Endothelial cell of umbilical vein (primary cell): ENCODE results near the gene CYTH1. TPM values are rescaled to one million over a fixed set of nuclear protein-coding genes. Genes with fewer than 3 reads are reported as not detected.

Source experiments
- BruUV-seq: library from RNA; stranded (reverse); fragments of 400-500 nt; replicated peaks from 2 replicates; lab custom pipeline; 2021; lab: Mats Ljungman, UMichigan
- CTCF ChIA-PET: fragments of 300-600, 350-600 bp; sonication (Branson Sonifier 250); formaldehyde crosslinking; loops from one replicate; lab custom pipeline; 2021; ENCODE audit warnings: antibody characterized with exemption, inconsistent platforms; lab: Charles Lee
- POLR2A ChIA-PET: fragments of 300-600, 350-600 bp; sonication (Branson Sonifier 250); formaldehyde crosslinking; loops from one replicate; lab custom pipeline; 2021; ENCODE audit warnings: antibody characterized with exemption, inconsistent platforms; lab: Charles Lee
- DNase-seq: peaks from one replicate; pipeline ENCODE4 v3.0.0-alpha.2; 2011; ENCODE audit warnings: low read depth, low spot score
- FAIRE-seq: peaks from 2 replicates; lab custom pipeline; 2011; peaks lifted over from hg19 to GRCh38; lab: Jason Lieb, UNC
- H2AFZ ChIP-seq: 2 replicates; pipeline ENCODE4 v1.6.0; 2012; ENCODE audit warnings: low read depth, low read length, control low read depth, inconsistent platforms
- H3K27ac ChIP-seq: 2 replicates; pipeline ENCODE4 v1.5.1; 2011; ENCODE audit warnings: low read depth, mild to moderate bottlenecking, control low read depth, low read length, moderate library complexity; ENCODE audit not compliant: insufficient read depth
- H3K27me3 ChIP-seq, 2 experiments: 2 replicates each; pipeline versions ENCODE4 v1.6.0 to v1.6.1; 2011; ENCODE audit warnings: low read length in 2 of 2, mixed read lengths in 1 of 2; ENCODE audit not compliant: control insufficient read depth in 2 of 2, insufficient read depth in 2 of 2
- H3K36me3 ChIP-seq, 2 experiments: 2 replicates in 1 of 2; 3 replicates in 1 of 2; pipeline ENCODE4 v1.5.1; 2011; ENCODE audit warnings: low read length in 2 of 2, mild to moderate bottlenecking in 1 of 2, moderate library complexity in 1 of 2; ENCODE audit not compliant: control insufficient read depth in 2 of 2, insufficient read depth in 2 of 2; ENCODE audit errors: extremely low read depth in 1 of 2
- H3K4me1 ChIP-seq: 3 replicates; pipeline ENCODE4 v1.5.1; 2011; ENCODE audit warnings: mild to moderate bottlenecking, low read length; ENCODE audit not compliant: control insufficient read depth, insufficient read depth; ENCODE audit errors: extremely low read depth
- H3K4me2 ChIP-seq: 2 replicates; pipeline ENCODE4 v1.6.1; 2011; ENCODE audit warnings: low read length, control low read depth, mixed read lengths; ENCODE audit not compliant: insufficient read depth
- H3K4me3 ChIP-seq, 3 experiments: fragments of 200-600 bp in 1 of 3; sonication (generic), shearing (Covaris generic) in 1 of 3; replicated peaks in 1 of 3; 2 replicates each; pipeline ENCODE4 v1.5.1; 2011 to 2016; ENCODE audit warnings: control low read depth in 3 of 3, low read length in 3 of 3, mild to moderate bottlenecking in 2 of 3, inconsistent platforms in 1 of 3, low read depth in 1 of 3, moderate library complexity in 1 of 3; ENCODE audit not compliant: insufficient read depth in 1 of 3
- H3K79me2 ChIP-seq: 2 replicates; pipeline ENCODE4 v1.6.0; 2012; ENCODE audit warnings: low read length, inconsistent platforms; ENCODE audit not compliant: control insufficient read depth, insufficient read depth
- H3K9ac ChIP-seq: replicated peaks from 2 replicates; pipeline ENCODE3; 2011; ENCODE audit warnings: low read length, control low read depth; ENCODE audit not compliant: insufficient read depth; ENCODE audit errors: extremely low read depth
- H3K9me1 ChIP-seq: replicated peaks from 3 replicates; pipeline ENCODE4 v1.6.0; 2011; ENCODE audit warnings: mild to moderate bottlenecking, low read length; ENCODE audit not compliant: control insufficient read depth, insufficient read depth; ENCODE audit errors: extremely low read depth
- H3K9me3 ChIP-seq: replicated peaks from 2 replicates; pipeline ENCODE4 v1.5.1; 2012; ENCODE audit warnings: low read length, inconsistent platforms; ENCODE audit not compliant: control insufficient read depth, insufficient read depth
- H4K20me1 ChIP-seq: replicated peaks from 2 replicates; pipeline ENCODE3; 2011; ENCODE audit warnings: mild to moderate bottlenecking, low read length; ENCODE audit not compliant: control insufficient read depth, insufficient read depth; ENCODE audit errors: extremely low read depth
- EZH2 ChIP-seq: IDR thresholded peaks from 2 replicates; pipeline ENCODE4 v1.6.1; 2012; ENCODE audit warnings: borderline replicate concordance, low read depth, mild to moderate bottlenecking, moderate library complexity, low read length, inconsistent platforms; ENCODE audit not compliant: severe bottlenecking
- FOS ChIP-seq: IDR thresholded peaks from 2 replicates; pipeline ENCODE4 v1.6.1; 2011; ENCODE audit warnings: mild to moderate bottlenecking, low read length, moderate library complexity, borderline replicate concordance; ENCODE audit not compliant: insufficient read depth
- GATA2 ChIP-seq: IDR thresholded peaks from 2 replicates; pipeline ENCODE4 v1.7.0; 2011; ENCODE audit warnings: low read depth, mild to moderate bottlenecking, moderate library complexity, mixed read lengths, low read length; ENCODE audit not compliant: insufficient read length, insufficient read depth
- JUN ChIP-seq: IDR thresholded peaks from 2 replicates; pipeline ENCODE4 v1.6.1; 2011; ENCODE audit warnings: borderline replicate concordance, low read depth; ENCODE audit not compliant: insufficient read length, insufficient read depth
- MAX ChIP-seq: IDR thresholded peaks from 2 replicates; pipeline ENCODE4 v1.6.1; 2011; ENCODE audit not compliant: insufficient read depth, insufficient read length
- MYC ChIP-seq: IDR thresholded peaks from one replicate; pipeline ENCODE4 v1.6.1; 2011; ENCODE audit warnings: mild to moderate bottlenecking, low read depth, low read length
- POLR2A ChIP-seq: IDR thresholded peaks from 2 replicates; pipeline ENCODE4 v1.6.1; 2012; ENCODE audit warnings: low read depth, mild to moderate bottlenecking, control low read depth, low read length
- POLR2AphosphoS5 ChIP-seq: IDR thresholded peaks from 2 replicates; pipeline ENCODE4 v1.6.1; 2012; ENCODE audit warnings: low read depth, mild to moderate bottlenecking, control low read depth, low read length, moderate library complexity; ENCODE audit not compliant: insufficient read depth
- dilution Hi-C: fragments of 300-500 bp; cut with MboI; formaldehyde crosslinking; loops from one replicate; pipeline ENCODE4 v1.15.0; 2019; ENCODE audit warnings: low sequenced_read_pairs; ENCODE audit not compliant: extremely low pct_ligation_motif_present
- intact Hi-C: fragments of 100-400 bp; cut with micrococcal nuclease; formaldehyde crosslinking; loops from one replicate; pipeline ENCODE4 v1.10.0; 2022
- polyA plus RNA-seq, 4 experiments: library from polyadenylated mRNA; depleted of rRNA in 3 of 4; stranded (reverse) in 3 of 4; unstranded in 1 of 4; fragments of >200 nt; gene quantifications; 2 replicates each; pipeline versions ENCODE4 v1.2.1 to v1.2.3, GENCODE V29; 2011 to 2012; ENCODE audit warnings: missing spikeins in 1 of 4
- total RNA-seq: library from RNA; stranded (reverse); gene quantifications from 2 replicates; pipeline ENCODE4 v1.2.3, GENCODE V29; 2021
- TF ChIP-seq, protein P1 (sequence below), 2 donors: IDR thresholded peaks; 1 replicate in 1 of 2; 2 replicates in 1 of 2; pipeline ENCODE4 v1.5.1; 2011; ENCODE audit warnings: low read length in 2 of 2, mild to moderate bottlenecking in 2 of 2, moderate library complexity in 2 of 2, control low read depth in 1 of 2, inconsistent platforms in 1 of 2, low read depth in 1 of 2; ENCODE audit not compliant: insufficient read depth in 1 of 2; ENCODE audit errors: extremely low read depth in 1 of 2

CYTH1 gene
- total and polyA plus RNA-seq, 2 donors (not counting 3 experiments of a cell fraction or from before 2014, with no cell fraction given), result 35.9 to 49.9 TPM

- BruUV-seq, result no TSS peak
- Histone ChIP-seq H3K9me1 (no peaks in the 10 kb centered on the region), H3K27ac (no peak overlapping the region), H3K9me3 (no peaks in the 10 kb centered on the region), H3K27me3 (no peaks in the 10 kb centered on the region), H3K36me3 (no peaks in the 10 kb centered on the region), H3K4me3 (no peak overlapping the region), H3K4me2 (no peak overlapping the region), H2AFZ (no peak overlapping the region), H3K9ac (no peak overlapping the region), H3K79me2 (peaks cover 22% of the 10 kb centered on the region), H4K20me1 (peaks cover 7% of the 10 kb centered on the region), H3K4me1 (no peaks in the 10 kb centered on the region)
- POLR2A ChIA-PET, result no interaction called here
- intact Hi-C loops (no loop called here), dilution Hi-C loops (no loop called here)
- TF ChIP-seq POLR2A (no peak), POLR2AphosphoS5 (no peak), MAX (no peak), EZH2 (no peak), FOS (no peak), JUN (no peak), GATA2 (no peak), MYC (no peak)
- TF ChIP-seq, protein P1, sequence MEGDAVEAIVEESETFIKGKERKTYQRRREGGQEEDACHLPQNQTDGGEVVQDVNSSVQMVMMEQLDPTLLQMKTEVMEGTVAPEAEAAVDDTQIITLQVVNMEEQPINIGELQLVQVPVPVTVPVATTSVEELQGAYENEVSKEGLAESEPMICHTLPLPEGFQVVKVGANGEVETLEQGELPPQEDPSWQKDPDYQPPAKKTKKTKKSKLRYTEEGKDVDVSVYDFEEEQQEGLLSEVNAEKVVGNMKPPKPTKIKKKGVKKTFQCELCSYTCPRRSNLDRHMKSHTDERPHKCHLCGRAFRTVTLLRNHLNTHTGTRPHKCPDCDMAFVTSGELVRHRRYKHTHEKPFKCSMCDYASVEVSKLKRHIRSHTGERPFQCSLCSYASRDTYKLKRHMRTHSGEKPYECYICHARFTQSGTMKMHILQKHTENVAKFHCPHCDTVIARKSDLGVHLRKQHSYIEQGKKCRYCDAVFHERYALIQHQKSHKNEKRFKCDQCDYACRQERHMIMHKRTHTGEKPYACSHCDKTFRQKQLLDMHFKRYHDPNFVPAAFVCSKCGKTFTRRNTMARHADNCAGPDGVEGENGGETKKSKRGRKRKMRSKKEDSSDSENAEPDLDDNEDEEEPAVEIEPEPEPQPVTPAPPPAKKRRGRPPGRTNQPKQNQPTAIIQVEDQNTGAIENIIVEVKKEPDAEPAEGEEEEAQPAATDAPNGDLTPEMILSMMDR (IDR thresholded peaks at IDR 0.05; ENCODE audit: extremely low read depth in 1 of 2, insufficient read depth in 1 of 2, low read depth in 1 of 2, low read length in 2 of 2), result no peak
- CTCF ChIA-PET, result interaction anchor here (0.8 to 2.3 kb wide), 4 partner anchors 9 to 228 kb away, joined by 3 to 6 read pairs (median 4); no protein-coding TSS in a partner anchor
- FAIRE-seq, result no peak
- DNase-seq, result no peak
Observed at GRCh38 chr17:78724999-78725398, 57.1 kb downstream of the CYTH1 start.
